Caco-2 (cell line): ENCODE data around the gene TSN. TPM values are rescaled to one million over a fixed set of nuclear protein-coding genes. Genes with fewer than 3 reads are reported as not detected.

Source experiments
- BruUV-seq: library from RNA; stranded (reverse); fragments of 400-500 nt; replicated peaks from 2 replicates; lab custom pipeline; 2021; lab: Mats Ljungman, UMichigan
- CTCF ChIA-PET: fragments of 300-600 bp; sonication (Branson Sonifier 250); formaldehyde crosslinking; loops from one replicate; lab custom pipeline; 2022; ENCODE audit warnings: antibody characterized with exemption; lab: Charles Lee
- POLR2A ChIA-PET: fragments of 300-600 bp; sonication (Branson Sonifier 250); formaldehyde crosslinking; loops from one replicate; lab custom pipeline; 2022; ENCODE audit warnings: antibody characterized with exemption; lab: Charles Lee
- DNase-seq, 2 experiments: peaks; one replicate each; pipeline versions ENCODE4 v3.0.0 to v3.0.0-alpha.2; 2020 to 2022
- H3K27me3 ChIP-seq: replicated peaks from 2 replicates; pipeline ENCODE4 v1.6.0; 2011; ENCODE audit warnings: low read length; ENCODE audit not compliant: control insufficient read depth, insufficient read depth
- H3K36me3 ChIP-seq: 2 replicates; pipeline ENCODE4 v1.5.1; 2011; ENCODE audit warnings: low read length; ENCODE audit not compliant: control insufficient read depth, insufficient read depth
- H3K4me1 ChIP-seq: fragments of 250-450 bp; sonication (Bioruptor Pico); 2 replicates; pipeline ENCODE4 v1.5.1; 2020; ENCODE audit warnings: mild to moderate bottlenecking
- H3K4me3 ChIP-seq: 2 replicates; pipeline ENCODE4 v1.5.1; 2011; ENCODE audit warnings: low read depth, mild to moderate bottlenecking, control low read depth, low read length
- H3K9me3 ChIP-seq: fragments of 250-450 bp; sonication (Bioruptor Pico); 2 replicates; pipeline ENCODE4 v1.5.1; 2020; ENCODE audit warnings: mild to moderate bottlenecking, moderate library complexity
- H3K27ac Mint-ChIP-seq: one replicate; pipeline ENCODE4 v1.8.0; 2022; ENCODE audit warnings: mixed read lengths; ENCODE audit not compliant: unreplicated experiment
- H3K27me3 Mint-ChIP-seq: one replicate; pipeline ENCODE4 v1.8.0; 2022; ENCODE audit warnings: mixed read lengths; ENCODE audit not compliant: insufficient read depth, unreplicated experiment
- H3K36me3 Mint-ChIP-seq: one replicate; pipeline ENCODE4 v1.8.0; 2022; ENCODE audit warnings: mild to moderate bottlenecking, mixed read lengths; ENCODE audit not compliant: insufficient read depth, unreplicated experiment
- H3K4me1 Mint-ChIP-seq: one replicate; pipeline ENCODE4 v1.8.0; 2022; ENCODE audit warnings: low read depth, mixed read lengths; ENCODE audit not compliant: unreplicated experiment
- H3K4me3 Mint-ChIP-seq: one replicate; pipeline ENCODE4 v1.8.0; 2022; ENCODE audit warnings: mild to moderate bottlenecking, moderate library complexity, mixed read lengths; ENCODE audit not compliant: unreplicated experiment
- H3K9me3 Mint-ChIP-seq: one replicate; pipeline ENCODE4 v1.8.0; 2022; ENCODE audit warnings: mixed read lengths; ENCODE audit not compliant: unreplicated experiment
- intact Hi-C: fragments of 100-400 bp; cut with micrococcal nuclease; formaldehyde crosslinking; loops from one replicate; pipeline ENCODE4 v1.10.0; 2022; ENCODE audit not compliant: unreplicated experiment
- total RNA-seq: library from RNA; stranded (reverse); gene quantifications from 2 replicates; pipeline ENCODE4 v1.2.3, GENCODE V29; 2022
- TF ChIP-seq, protein P1 (sequence below), 2 experiments: fragments of 200-600 bp in 1 of 2; IDR thresholded peaks; 1 replicate in 1 of 2; 2 replicates in 1 of 2; pipeline versions ENCODE4 v1.5.1 to v1.8.0; 2011 to 2022; ENCODE audit warnings: antibody characterized with exemption in 1 of 2, control low read depth in 1 of 2, inconsistent platforms in 1 of 2, low read depth in 1 of 2, low read length in 1 of 2, mild to moderate bottlenecking in 1 of 2, moderate library complexity in 1 of 2; ENCODE audit not compliant: insufficient read depth in 1 of 2, severe bottlenecking in 1 of 2, unreplicated experiment in 1 of 2

The TSN gene
- total RNA-seq, 1 experiment from 2014 or later: 125 TPM

DNA sequence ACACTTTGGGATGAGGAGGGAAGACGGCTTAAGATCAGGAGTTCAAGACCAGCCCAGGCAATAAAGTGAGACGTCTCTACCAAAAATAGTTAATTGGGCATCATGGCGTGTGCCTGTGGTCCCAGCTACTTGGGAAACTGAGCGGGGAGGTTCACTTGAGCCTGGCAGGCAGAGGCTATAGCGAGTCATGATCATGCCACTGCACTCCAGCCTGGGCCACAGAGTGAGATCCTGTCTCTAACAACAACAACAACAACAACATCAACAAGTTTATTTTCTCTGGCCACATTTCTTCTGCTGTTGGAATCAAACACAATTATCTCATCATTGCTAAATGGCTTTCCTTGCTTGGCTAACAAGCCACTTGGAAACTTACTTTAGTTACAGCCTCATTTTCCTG is 32.1 kb upstream of the TSN start:
- ChIA-PET CTCF (no interaction called here), POLR2A (no interaction called here)
- TF ChIP-seq, protein P1, sequence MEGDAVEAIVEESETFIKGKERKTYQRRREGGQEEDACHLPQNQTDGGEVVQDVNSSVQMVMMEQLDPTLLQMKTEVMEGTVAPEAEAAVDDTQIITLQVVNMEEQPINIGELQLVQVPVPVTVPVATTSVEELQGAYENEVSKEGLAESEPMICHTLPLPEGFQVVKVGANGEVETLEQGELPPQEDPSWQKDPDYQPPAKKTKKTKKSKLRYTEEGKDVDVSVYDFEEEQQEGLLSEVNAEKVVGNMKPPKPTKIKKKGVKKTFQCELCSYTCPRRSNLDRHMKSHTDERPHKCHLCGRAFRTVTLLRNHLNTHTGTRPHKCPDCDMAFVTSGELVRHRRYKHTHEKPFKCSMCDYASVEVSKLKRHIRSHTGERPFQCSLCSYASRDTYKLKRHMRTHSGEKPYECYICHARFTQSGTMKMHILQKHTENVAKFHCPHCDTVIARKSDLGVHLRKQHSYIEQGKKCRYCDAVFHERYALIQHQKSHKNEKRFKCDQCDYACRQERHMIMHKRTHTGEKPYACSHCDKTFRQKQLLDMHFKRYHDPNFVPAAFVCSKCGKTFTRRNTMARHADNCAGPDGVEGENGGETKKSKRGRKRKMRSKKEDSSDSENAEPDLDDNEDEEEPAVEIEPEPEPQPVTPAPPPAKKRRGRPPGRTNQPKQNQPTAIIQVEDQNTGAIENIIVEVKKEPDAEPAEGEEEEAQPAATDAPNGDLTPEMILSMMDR (IDR thresholded peaks at IDR 0.05; ENCODE audit: insufficient read depth in 1 of 2, low read depth in 1 of 2, low read length in 1 of 2, severe bottlenecking in 1 of 2, unreplicated experiment in 1 of 2): no peak
- intact Hi-C loops: no loop called here
- Histone ChIP-seq H3K4me1 (no peaks in the 10 kb centered on the region), H3K36me3 (no peaks in the 10 kb centered on the region), H3K9me3 (no peaks in the 10 kb centered on the region), H3K4me3 (no peak overlapping the region), H3K27me3 (no peaks in the 10 kb centered on the region)
- Mint-ChIP-seq H3K4me1 (no peaks in the 10 kb centered on the region), H3K36me3 (peaks cover 21% of the 10 kb centered on the region), H3K27me3 (no peaks in the 10 kb centered on the region), H3K27ac (no peak overlapping the region), H3K9me3 (no peaks in the 10 kb centered on the region), H3K4me3 (no peak overlapping the region)
- DNase-seq: no peak
- BruUV-seq: no TSS peak

DNA sequence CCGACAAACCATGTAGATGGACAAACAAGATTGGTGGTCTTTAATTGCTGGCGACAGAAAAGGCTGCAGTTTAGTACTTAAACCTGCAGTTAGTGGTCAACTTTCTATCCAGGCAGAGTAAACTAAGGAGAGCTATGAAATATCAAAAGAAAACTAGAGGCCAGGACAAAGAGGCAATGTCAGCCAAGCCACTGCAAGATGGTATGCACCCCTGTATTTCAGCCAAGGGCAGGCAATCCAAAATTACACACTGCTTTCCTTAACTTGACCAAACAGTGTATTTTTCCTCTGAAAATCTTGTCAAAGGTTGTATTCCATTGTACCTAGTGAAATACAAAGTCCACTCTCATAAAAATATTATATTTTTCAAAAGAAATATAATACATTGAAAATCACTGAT is 28.1 kb upstream of the TSN start:
- TF ChIP-seq, protein P1 (IDR thresholded peaks at IDR 0.05; ENCODE audit: insufficient read depth in 1 of 2, low read depth in 1 of 2, low read length in 1 of 2, severe bottlenecking in 1 of 2, unreplicated experiment in 1 of 2): no peak
- Histone ChIP-seq H3K4me3 (no peak overlapping the region), H3K27me3 (no peaks in the 10 kb centered on the region), H3K9me3 (no peaks in the 10 kb centered on the region), H3K4me1 (no peaks in the 10 kb centered on the region), H3K36me3 (peaks cover 7% of the 10 kb centered on the region)
- H3K4me3 Mint-ChIP-seq: no peak overlapping the region
- H3K27ac Mint-ChIP-seq: no peak overlapping the region
- H3K36me3 Mint-ChIP-seq: peaks cover 61% of the 10 kb centered on the region
- H3K27me3 Mint-ChIP-seq: no peaks in the 10 kb centered on the region
- TSS peak; percentile 15 for BruUV-seq
- intact Hi-C loops: no loop called here
- CTCF ChIA-PET: no interaction called here
- no peak for DNase-seq
- POLR2A ChIA-PET: no interaction called here
- H3K9me3 Mint-ChIP-seq: no peaks in the 10 kb centered on the region
- H3K4me1 Mint-ChIP-seq: no peaks in the 10 kb centered on the region

DNA sequence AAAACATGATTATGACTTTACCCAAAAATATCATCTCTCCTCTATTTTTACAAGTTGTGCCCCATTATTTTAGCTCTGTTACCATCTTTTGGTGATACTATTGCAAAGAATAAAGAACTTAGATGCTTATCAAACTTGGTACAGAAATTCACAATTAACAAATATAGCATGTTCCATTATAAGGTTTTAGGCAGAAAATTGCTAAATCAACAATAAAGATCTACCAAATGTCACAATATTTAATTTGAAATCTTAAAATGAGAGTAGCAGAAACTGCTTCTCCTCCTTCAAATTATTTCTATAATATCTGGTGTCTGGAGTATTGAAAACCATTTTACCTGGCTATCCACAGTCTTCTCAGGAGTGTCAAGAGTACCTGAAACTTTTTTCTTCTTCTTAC is 27.5 kb upstream of the TSN start:
- H3K4me3 Mint-ChIP-seq: no peak overlapping the region
- no peaks in the 10 kb centered on the region for H3K27me3 Mint-ChIP-seq
- no peaks in the 10 kb centered on the region for H3K4me1 Mint-ChIP-seq
- ChIA-PET POLR2A (no interaction called here), CTCF (no interaction called here)
- H3K4me3 ChIP-seq: no peak overlapping the region
- H3K36me3 ChIP-seq: peaks cover 7% of the 10 kb centered on the region
- peaks cover 68% of the 10 kb centered on the region for H3K36me3 Mint-ChIP-seq
- no peaks in the 10 kb centered on the region for H3K27me3 ChIP-seq
- DNase-seq: no peak
- H3K9me3 Mint-ChIP-seq: no peaks in the 10 kb centered on the region
- TF ChIP-seq, protein P1 (IDR thresholded peaks at IDR 0.05; ENCODE audit: insufficient read depth in 1 of 2, low read depth in 1 of 2, low read length in 1 of 2, severe bottlenecking in 1 of 2, unreplicated experiment in 1 of 2): no peak
- H3K27ac Mint-ChIP-seq: no peak overlapping the region
- no peaks in the 10 kb centered on the region for H3K4me1 ChIP-seq
- intact Hi-C loops: no loop called here
- no peaks in the 10 kb centered on the region for H3K9me3 ChIP-seq
- no TSS peak for BruUV-seq
